WTC11 (cell line): Measurements from ENCODE around the gene MYOD1. TPM values are rescaled to one million over a fixed set of nuclear protein-coding genes. Genes with fewer than 3 reads are reported as not detected.
A peak's percentile ranks its signal among the peaks of the same experiment; 100 is the strongest.

Experiments used
- ATAC-seq: fragments of 200-7000 bp; cut with Tn5 transposase; 2 replicates; pipeline ENCODE4 v1.10.0; 2021; ENCODE audit warnings: mild to moderate bottlenecking, moderate library complexity
- Bru-seq: library from RNA; stranded (reverse); fragments of 400-500 nt; gene quantifications from one replicate; lab custom pipeline; 2021; lab: Mats Ljungman, UMichigan
- CTCF ChIA-PET: fragments of 300-600 bp; sonication (Branson Sonifier 250); formaldehyde crosslinking; loops from one replicate; lab custom pipeline; 2021; ENCODE audit warnings: antibody characterized with exemption; lab: Charles Lee
- POLR2A ChIA-PET: fragments of 350-600 bp; sonication (Branson Sonifier 250); formaldehyde crosslinking; loops from one replicate; lab custom pipeline; 2021; ENCODE audit warnings: antibody characterized with exemption; lab: Charles Lee
- DNase-seq: peaks from one replicate; pipeline ENCODE4 v3.0.0; 2021; ENCODE audit warnings: low spot score
- H3K27ac Mint-ChIP-seq: 2 replicates; pipeline ENCODE4 v1.8.0; 2021; ENCODE audit warnings: mixed read lengths
- H3K27me3 Mint-ChIP-seq: 2 replicates; pipeline ENCODE4 v1.8.0; 2021; ENCODE audit warnings: low read depth, mild to moderate bottlenecking, moderate library complexity, mixed read lengths
- H3K36me3 Mint-ChIP-seq: 2 replicates; pipeline ENCODE4 v1.8.0; 2021; ENCODE audit warnings: mixed read lengths
- H3K4me1 Mint-ChIP-seq: 2 replicates; pipeline ENCODE4 v1.8.0; 2022; ENCODE audit warnings: mixed read lengths
- H3K4me3 Mint-ChIP-seq: 2 replicates; pipeline ENCODE4 v1.8.0; 2021; ENCODE audit warnings: mild to moderate bottlenecking, moderate library complexity, mixed read lengths
- H3K9me3 Mint-ChIP-seq: 2 replicates; pipeline ENCODE4 v1.8.0; 2021; ENCODE audit warnings: mixed read lengths
- ATF1 ChIP-seq: sonication (generic); formaldehyde crosslinking; IDR thresholded peaks from 2 replicates; pipeline ENCODE4 v1.8.1; 2023; ENCODE audit warnings: mild to moderate bottlenecking, moderate library complexity, missing genetic modification reagents
- ESRRA ChIP-seq: sonication (generic); formaldehyde crosslinking; IDR thresholded peaks from 2 replicates; pipeline ENCODE4 v1.8.1; 2022; ENCODE audit warnings: mild to moderate bottlenecking, missing genetic modification reagents, borderline replicate concordance
- ETV6 ChIP-seq: sonication (generic); formaldehyde crosslinking; IDR thresholded peaks from 2 replicates; pipeline ENCODE4 v1.8.1; 2022; ENCODE audit warnings: mild to moderate bottlenecking, missing genetic modification reagents
- FOXP1 ChIP-seq: sonication (generic); formaldehyde crosslinking; IDR thresholded peaks from 2 replicates; pipeline ENCODE4 v1.8.0; 2022; ENCODE audit warnings: missing genetic modification reagents, mild to moderate bottlenecking, moderate library complexity, borderline replicate concordance
- GRHL2 ChIP-seq: fragments of 250-450 bp; sonication (Bioruptor Pico); IDR thresholded peaks from 2 replicates; pipeline ENCODE4 v1.8.0; 2022; ENCODE audit warnings: mild to moderate bottlenecking, moderate library complexity; ENCODE audit not compliant: insufficient replicate concordance, severe bottlenecking
- IRF2 ChIP-seq: sonication (generic); formaldehyde crosslinking; IDR thresholded peaks from 2 replicates; pipeline ENCODE4 v1.8.0; 2022; ENCODE audit warnings: low read depth, missing genetic modification reagents, borderline replicate concordance
- JUN ChIP-seq: sonication (generic); formaldehyde crosslinking; IDR thresholded peaks from 2 replicates; pipeline ENCODE4 v1.8.0; 2023; ENCODE audit warnings: mild to moderate bottlenecking, missing genetic modification reagents
- NR1H2 ChIP-seq: sonication (generic); formaldehyde crosslinking; IDR thresholded peaks from 2 replicates; pipeline ENCODE4 v1.9.0; 2021; ENCODE audit warnings: mild to moderate bottlenecking, moderate library complexity, missing genetic modification reagents
- NR3C1 ChIP-seq: sonication (generic); formaldehyde crosslinking; conservative IDR thresholded peaks from 2 replicates; pipeline ENCODE4 v1.8.1; 2023; ENCODE audit warnings: low read depth, mild to moderate bottlenecking, missing genetic modification reagents
- RELA ChIP-seq: sonication (generic); formaldehyde crosslinking; IDR thresholded peaks from 2 replicates; pipeline ENCODE4 v1.8.1; 2022; ENCODE audit warnings: missing genetic modification reagents, mild to moderate bottlenecking, borderline replicate concordance
- RORB ChIP-seq: fragments of 250-450 bp; sonication (Bioruptor Pico); IDR thresholded peaks from 2 replicates; pipeline ENCODE4 v1.9.0; 2021; ENCODE audit warnings: mild to moderate bottlenecking
- SMAD4 ChIP-seq: sonication (generic); formaldehyde crosslinking; IDR thresholded peaks from 2 replicates; pipeline ENCODE4 v1.8.0; 2022; ENCODE audit warnings: mild to moderate bottlenecking, missing genetic modification reagents
- ZNF138 ChIP-seq: sonication (generic); formaldehyde crosslinking; conservative IDR thresholded peaks from 2 replicates; pipeline ENCODE4 v1.8.1; 2022; ENCODE audit warnings: mild to moderate bottlenecking, moderate library complexity, missing genetic modification reagents
- ZNF232 ChIP-seq: sonication (generic); formaldehyde crosslinking; IDR thresholded peaks from 2 replicates; pipeline ENCODE4 v1.8.0; 2022; ENCODE audit warnings: mild to moderate bottlenecking, missing genetic modification reagents
- long read RNA-seq, 3 experiments: library from RNA in 1 of 3; library from capped mRNA in 1 of 3; library from polyadenylated mRNA in 1 of 3; unstranded in 2 of 3; stranded (forward) in 1 of 3; transcript quantifications; one replicate each; pipeline ENCODE4 v2.0.0, GENCODE V29; 2021
- total RNA-seq: library from RNA; stranded (reverse); gene quantifications from 3 replicates; pipeline ENCODE4 v1.2.3, GENCODE V29; 2021
- TF ChIP-seq, protein P1 (sequence below): sonication (generic); formaldehyde crosslinking; conservative IDR thresholded peaks from 2 replicates; pipeline ENCODE4 v1.8.1; 2023; ENCODE audit warnings: mild to moderate bottlenecking, low read depth, missing genetic modification reagents, moderate library complexity
- TF ChIP-seq, protein P2 (sequence below): sonication (generic); formaldehyde crosslinking; IDR thresholded peaks from 2 replicates; pipeline ENCODE4 v1.8.0; 2023; ENCODE audit warnings: mild to moderate bottlenecking, missing genetic modification reagents
- TF ChIP-seq, protein P3 (sequence below): fragments of 250-450 bp; sonication (Bioruptor Pico); IDR thresholded peaks from 2 replicates; pipeline ENCODE4 v1.8.0; 2021; ENCODE audit warnings: mild to moderate bottlenecking
- TF ChIP-seq, protein P4 (sequence below): sonication (generic); formaldehyde crosslinking; IDR thresholded peaks from 2 replicates; pipeline ENCODE4 v1.8.0; 2023; ENCODE audit warnings: missing genetic modification reagents, mild to moderate bottlenecking, borderline replicate concordance
- TF ChIP-seq, protein P5 (sequence below): sonication (generic); formaldehyde crosslinking; IDR thresholded peaks from 2 replicates; pipeline ENCODE4 v1.8.1; 2022; ENCODE audit warnings: low read depth, missing genetic modification reagents, borderline replicate concordance

Gene MYOD1
- total RNA-seq (not detected in 3 replicates), Bru-seq, nascent RNA (percentile 8 among the genes with signal in this experiment)
- long read RNA-seq, experiment 1: 0 reads
- long read RNA-seq, experiment 2: 0 reads
- long read RNA-seq, experiment 3: 0 reads

DNA sequence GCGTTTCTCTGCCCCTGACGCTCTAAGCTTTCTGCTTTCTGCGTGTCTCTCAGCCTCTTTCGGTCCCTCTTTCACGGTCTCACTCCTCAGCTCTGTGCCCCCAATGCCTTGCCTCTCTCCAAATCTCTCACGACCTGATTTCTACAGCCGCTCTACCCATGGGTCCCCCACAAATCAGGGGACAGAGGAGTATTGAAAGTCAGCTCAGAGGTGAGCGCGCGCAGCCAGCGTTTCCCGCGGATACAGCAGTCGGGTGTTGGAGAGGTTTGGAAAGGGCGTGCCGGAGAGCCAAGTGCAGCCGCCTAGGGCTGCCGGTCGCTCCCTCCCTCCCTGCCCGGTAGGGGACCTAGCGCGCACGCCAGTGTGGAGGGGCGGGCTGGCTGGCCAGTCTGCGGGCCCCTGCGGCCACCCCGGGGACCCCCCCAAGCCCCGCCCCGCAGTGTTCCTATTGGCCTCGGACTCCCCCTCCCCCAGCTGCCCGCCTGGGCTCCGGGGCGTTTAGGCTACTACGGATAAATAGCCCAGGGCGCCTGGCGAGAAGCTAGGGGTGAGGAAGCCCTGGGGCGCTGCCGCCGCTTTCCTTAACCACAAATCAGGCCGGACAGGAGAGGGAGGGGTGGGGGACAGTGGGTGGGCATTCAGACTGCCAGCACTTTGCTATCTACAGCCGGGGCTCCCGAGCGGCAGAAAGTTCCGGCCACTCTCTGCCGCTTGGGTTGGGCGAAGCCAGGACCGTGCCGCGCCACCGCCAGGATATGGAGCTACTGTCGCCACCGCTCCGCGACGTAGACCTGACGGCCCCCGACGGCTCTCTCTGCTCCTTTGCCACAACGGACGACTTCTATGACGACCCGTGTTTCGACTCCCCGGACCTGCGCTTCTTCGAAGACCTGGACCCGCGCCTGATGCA lies at the start of gene MYOD1:
Gene MYOD1, plus strand, starts transcription at position 544 of the 910 bp plus-strand sequence. Its CDS starts 212 bp downstream, at position 756.
- Mint-ChIP-seq H3K4me3 (peak within 1 kb of the TSS; percentile 69), H3K9me3 (no peaks in the 10 kb centered on the region), H3K36me3 (no peaks in the 10 kb centered on the region), H3K27me3 (no peaks in the 10 kb centered on the region; the same call in 1 of the 2 replicates), H3K27ac (no peak within 1 kb of the TSS), H3K4me1 (peaks cover 11% of the 10 kb centered on the region)
- DNase-seq (peak; percentile 63), ATAC-seq (peak; percentile 38)
- ChIA-PET POLR2A (interaction anchor here (0.7 kb wide), 1 partner anchor 220 kb away, joined by 3 read pairs; no protein-coding TSS in a partner anchor), CTCF (interaction anchor here (0.7 to 6.4 kb wide), 32 partner anchors 9 to 335 kb away, joined by 3 to 161 read pairs (median 4); partner anchors contain the start of genes KCNC1, KCNJ11 and OTOG)
- TF ChIP-seq NR1H2: no peak
- no peak for TF ChIP-seq GRHL2
- TF ChIP-seq IRF2 (CRISPR knock-in tag): no peak
- TF ChIP-seq, protein P1, sequence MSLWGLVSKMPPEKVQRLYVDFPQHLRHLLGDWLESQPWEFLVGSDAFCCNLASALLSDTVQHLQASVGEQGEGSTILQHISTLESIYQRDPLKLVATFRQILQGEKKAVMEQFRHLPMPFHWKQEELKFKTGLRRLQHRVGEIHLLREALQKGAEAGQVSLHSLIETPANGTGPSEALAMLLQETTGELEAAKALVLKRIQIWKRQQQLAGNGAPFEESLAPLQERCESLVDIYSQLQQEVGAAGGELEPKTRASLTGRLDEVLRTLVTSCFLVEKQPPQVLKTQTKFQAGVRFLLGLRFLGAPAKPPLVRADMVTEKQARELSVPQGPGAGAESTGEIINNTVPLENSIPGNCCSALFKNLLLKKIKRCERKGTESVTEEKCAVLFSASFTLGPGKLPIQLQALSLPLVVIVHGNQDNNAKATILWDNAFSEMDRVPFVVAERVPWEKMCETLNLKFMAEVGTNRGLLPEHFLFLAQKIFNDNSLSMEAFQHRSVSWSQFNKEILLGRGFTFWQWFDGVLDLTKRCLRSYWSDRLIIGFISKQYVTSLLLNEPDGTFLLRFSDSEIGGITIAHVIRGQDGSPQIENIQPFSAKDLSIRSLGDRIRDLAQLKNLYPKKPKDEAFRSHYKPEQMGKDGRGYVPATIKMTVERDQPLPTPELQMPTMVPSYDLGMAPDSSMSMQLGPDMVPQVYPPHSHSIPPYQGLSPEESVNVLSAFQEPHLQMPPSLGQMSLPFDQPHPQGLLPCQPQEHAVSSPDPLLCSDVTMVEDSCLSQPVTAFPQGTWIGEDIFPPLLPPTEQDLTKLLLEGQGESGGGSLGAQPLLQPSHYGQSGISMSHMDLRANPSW (CRISPR knock-in tag): no peak
- TF ChIP-seq ZNF232 (CRISPR knock-in tag): no peak
- TF ChIP-seq JUN (CRISPR knock-in tag): no peak
- TF ChIP-seq, protein P2, sequence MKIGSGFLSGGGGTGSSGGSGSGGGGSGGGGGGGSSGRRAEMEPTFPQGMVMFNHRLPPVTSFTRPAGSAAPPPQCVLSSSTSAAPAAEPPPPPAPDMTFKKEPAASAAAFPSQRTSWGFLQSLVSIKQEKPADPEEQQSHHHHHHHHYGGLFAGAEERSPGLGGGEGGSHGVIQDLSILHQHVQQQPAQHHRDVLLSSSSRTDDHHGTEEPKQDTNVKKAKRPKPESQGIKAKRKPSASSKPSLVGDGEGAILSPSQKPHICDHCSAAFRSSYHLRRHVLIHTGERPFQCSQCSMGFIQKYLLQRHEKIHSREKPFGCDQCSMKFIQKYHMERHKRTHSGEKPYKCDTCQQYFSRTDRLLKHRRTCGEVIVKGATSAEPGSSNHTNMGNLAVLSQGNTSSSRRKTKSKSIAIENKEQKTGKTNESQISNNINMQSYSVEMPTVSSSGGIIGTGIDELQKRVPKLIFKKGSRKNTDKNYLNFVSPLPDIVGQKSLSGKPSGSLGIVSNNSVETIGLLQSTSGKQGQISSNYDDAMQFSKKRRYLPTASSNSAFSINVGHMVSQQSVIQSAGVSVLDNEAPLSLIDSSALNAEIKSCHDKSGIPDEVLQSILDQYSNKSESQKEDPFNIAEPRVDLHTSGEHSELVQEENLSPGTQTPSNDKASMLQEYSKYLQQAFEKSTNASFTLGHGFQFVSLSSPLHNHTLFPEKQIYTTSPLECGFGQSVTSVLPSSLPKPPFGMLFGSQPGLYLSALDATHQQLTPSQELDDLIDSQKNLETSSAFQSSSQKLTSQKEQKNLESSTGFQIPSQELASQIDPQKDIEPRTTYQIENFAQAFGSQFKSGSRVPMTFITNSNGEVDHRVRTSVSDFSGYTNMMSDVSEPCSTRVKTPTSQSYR (CRISPR knock-in tag): no peak
- TF ChIP-seq ZNF138 (CRISPR knock-in tag): no peak
- TF ChIP-seq, protein P3, sequence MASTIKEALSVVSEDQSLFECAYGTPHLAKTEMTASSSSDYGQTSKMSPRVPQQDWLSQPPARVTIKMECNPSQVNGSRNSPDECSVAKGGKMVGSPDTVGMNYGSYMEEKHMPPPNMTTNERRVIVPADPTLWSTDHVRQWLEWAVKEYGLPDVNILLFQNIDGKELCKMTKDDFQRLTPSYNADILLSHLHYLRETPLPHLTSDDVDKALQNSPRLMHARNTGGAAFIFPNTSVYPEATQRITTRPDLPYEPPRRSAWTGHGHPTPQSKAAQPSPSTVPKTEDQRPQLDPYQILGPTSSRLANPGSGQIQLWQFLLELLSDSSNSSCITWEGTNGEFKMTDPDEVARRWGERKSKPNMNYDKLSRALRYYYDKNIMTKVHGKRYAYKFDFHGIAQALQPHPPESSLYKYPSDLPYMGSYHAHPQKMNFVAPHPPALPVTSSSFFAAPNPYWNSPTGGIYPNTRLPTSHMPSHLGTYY (CRISPR knock-in tag): no peak
- no peak for TF ChIP-seq FOXP1 (CRISPR knock-in tag)
- TF ChIP-seq NR3C1 (CRISPR knock-in tag): no peak
- no peak for TF ChIP-seq SMAD4 (CRISPR knock-in tag)
- TF ChIP-seq RELA (CRISPR knock-in tag): no peak
- TF ChIP-seq ESRRA (CRISPR knock-in tag): no peak
- TF ChIP-seq RORB: no peak
- TF ChIP-seq, protein P4, sequence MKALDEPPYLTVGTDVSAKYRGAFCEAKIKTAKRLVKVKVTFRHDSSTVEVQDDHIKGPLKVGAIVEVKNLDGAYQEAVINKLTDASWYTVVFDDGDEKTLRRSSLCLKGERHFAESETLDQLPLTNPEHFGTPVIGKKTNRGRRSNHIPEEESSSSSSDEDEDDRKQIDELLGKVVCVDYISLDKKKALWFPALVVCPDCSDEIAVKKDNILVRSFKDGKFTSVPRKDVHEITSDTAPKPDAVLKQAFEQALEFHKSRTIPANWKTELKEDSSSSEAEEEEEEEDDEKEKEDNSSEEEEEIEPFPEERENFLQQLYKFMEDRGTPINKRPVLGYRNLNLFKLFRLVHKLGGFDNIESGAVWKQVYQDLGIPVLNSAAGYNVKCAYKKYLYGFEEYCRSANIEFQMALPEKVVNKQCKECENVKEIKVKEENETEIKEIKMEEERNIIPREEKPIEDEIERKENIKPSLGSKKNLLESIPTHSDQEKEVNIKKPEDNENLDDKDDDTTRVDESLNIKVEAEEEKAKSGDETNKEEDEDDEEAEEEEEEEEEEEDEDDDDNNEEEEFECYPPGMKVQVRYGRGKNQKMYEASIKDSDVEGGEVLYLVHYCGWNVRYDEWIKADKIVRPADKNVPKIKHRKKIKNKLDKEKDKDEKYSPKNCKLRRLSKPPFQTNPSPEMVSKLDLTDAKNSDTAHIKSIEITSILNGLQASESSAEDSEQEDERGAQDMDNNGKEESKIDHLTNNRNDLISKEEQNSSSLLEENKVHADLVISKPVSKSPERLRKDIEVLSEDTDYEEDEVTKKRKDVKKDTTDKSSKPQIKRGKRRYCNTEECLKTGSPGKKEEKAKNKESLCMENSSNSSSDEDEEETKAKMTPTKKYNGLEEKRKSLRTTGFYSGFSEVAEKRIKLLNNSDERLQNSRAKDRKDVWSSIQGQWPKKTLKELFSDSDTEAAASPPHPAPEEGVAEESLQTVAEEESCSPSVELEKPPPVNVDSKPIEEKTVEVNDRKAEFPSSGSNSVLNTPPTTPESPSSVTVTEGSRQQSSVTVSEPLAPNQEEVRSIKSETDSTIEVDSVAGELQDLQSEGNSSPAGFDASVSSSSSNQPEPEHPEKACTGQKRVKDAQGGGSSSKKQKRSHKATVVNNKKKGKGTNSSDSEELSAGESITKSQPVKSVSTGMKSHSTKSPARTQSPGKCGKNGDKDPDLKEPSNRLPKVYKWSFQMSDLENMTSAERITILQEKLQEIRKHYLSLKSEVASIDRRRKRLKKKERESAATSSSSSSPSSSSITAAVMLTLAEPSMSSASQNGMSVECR (CRISPR knock-in tag): no peak
- TF ChIP-seq ATF1 (CRISPR knock-in tag): no peak
- TF ChIP-seq, protein P5, sequence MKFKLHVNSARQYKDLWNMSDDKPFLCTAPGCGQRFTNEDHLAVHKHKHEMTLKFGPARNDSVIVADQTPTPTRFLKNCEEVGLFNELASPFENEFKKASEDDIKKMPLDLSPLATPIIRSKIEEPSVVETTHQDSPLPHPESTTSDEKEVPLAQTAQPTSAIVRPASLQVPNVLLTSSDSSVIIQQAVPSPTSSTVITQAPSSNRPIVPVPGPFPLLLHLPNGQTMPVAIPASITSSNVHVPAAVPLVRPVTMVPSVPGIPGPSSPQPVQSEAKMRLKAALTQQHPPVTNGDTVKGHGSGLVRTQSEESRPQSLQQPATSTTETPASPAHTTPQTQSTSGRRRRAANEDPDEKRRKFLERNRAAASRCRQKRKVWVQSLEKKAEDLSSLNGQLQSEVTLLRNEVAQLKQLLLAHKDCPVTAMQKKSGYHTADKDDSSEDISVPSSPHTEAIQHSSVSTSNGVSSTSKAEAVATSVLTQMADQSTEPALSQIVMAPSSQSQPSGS (CRISPR knock-in tag): no peak
- TF ChIP-seq ETV6 (CRISPR knock-in tag): no peak
